NT2/D1 (cell line): ENCODE results near the gene PRKCQ.

Experiments used
- SUZ12 ChIP-seq: IDR thresholded peaks from 2 replicates; pipeline ENCODE4 v1.6.1; 2011; ENCODE audit not compliant: insufficient read length, insufficient read depth; ENCODE audit errors: extremely low read depth
- YY1 ChIP-seq: IDR thresholded peaks from 2 replicates; pipeline ENCODE4 v1.6.1; 2011; ENCODE audit not compliant: insufficient read length, insufficient read depth

GRCh38 chr10:6386960-6387359 is 193.1 kb downstream of the PRKCQ start:
- TF ChIP-seq SUZ12 (no peak), YY1 (no peak)
